Body of pancreas (tissue), 4 donors: ENCODE data around the gene KNDC1. TPM values are rescaled to one million over a fixed set of nuclear protein-coding genes. Genes with fewer than 3 reads are reported as not detected.

Experiments used
- ATAC-seq: fragments of 150-250 bp; one replicate; pipeline ENCODE4 v1.9.1; 2016
- DNase-seq, 4 donors: peaks; one replicate each; pipeline ENCODE4 v3.0.0-alpha.2; 2019
- H3K27ac ChIP-seq, 4 donors: fragments of 200-600 bp; sonication (generic); 1 replicate in 3 of 4; 2 replicates in 1 of 4; pipeline versions ENCODE4 v1.5.1 to v1.6.1; 2016 to 2019; ENCODE audit warnings: mild to moderate bottlenecking in 1 of 4, mixed read lengths in 1 of 4, moderate library complexity in 1 of 4
- H3K27me3 ChIP-seq, 2 donors: fragments of 200-600 bp; sonication (generic); one replicate each; pipeline ENCODE4 v1.6.0; 2016; ENCODE audit warnings: mild to moderate bottlenecking in 1 of 2
- H3K36me3 ChIP-seq, 2 donors: fragments of 200-600 bp; sonication (generic); replicated peaks in 1 of 2; 2 replicates each; pipeline ENCODE4 v1.5.1; 2016; ENCODE audit warnings: low read depth in 2 of 2; ENCODE audit not compliant: insufficient read depth in 1 of 2
- H3K4me1 ChIP-seq: fragments of 200-600 bp; sonication (generic); one replicate; pipeline ENCODE4 v1.6.0; 2016
- H3K4me3 ChIP-seq, 2 donors: fragments of 200-600 bp; sonication (generic); 1 replicate in 1 of 2; 2 replicates in 1 of 2; pipeline ENCODE4 v1.5.1; 2016 to 2019
- H3K9me3 ChIP-seq, 3 donors: fragments of 200-600 bp; sonication (generic); 1 replicate in 2 of 3; 2 replicates in 1 of 3; pipeline ENCODE4 v1.5.1; 2016
- CTCF ChIP-seq, 7 experiments: fragments of 450-650 bp in 4 of 7; fragments of 200-600 bp in 3 of 7; sonication (generic) in 3 of 7; IDR thresholded peaks; one replicate each; pipeline ENCODE4 v1.5.1; 2016 to 2019; ENCODE audit warnings: antibody characterized with exemption in 7 of 7
- POLR2A ChIP-seq, 3 donors: fragments of 450-650 bp; IDR thresholded peaks; one replicate each; pipeline ENCODE4 v1.6.1; 2016; ENCODE audit warnings: antibody characterized with exemption in 3 of 3, mild to moderate bottlenecking in 2 of 3
- WGBS, 2 donors: methylation state at CpG; one replicate each; pipeline ENCODE4 v1.1.5; 2017; 5-methylcytosine and 5-hydroxymethylcytosine counted together
- intact Hi-C: fragments of 100-400 bp; cut with DNase I; formaldehyde crosslinking; loops from one replicate; pipeline ENCODE4 v1.15.1; 2023
- total RNA-seq, 2 donors: library from RNA; depleted of rRNA; stranded (reverse); fragments of >200 nt; gene quantifications; one replicate each; pipeline ENCODE4 v1.1.0, GENCODE V29; 2016

Gene KNDC1
- total RNA-seq, 2 donors from 2014 or later: 0.52 to 3.3 TPM

- DNase-seq: no peak
- no peak for ATAC-seq
- no peaks in the 10 kb centered on the region for H3K9me3 ChIP-seq
- H3K27me3 ChIP-seq: peaks cover 0 to 11% of the 10 kb centered on the region in 2 donors
- intact Hi-C loops: no loop called here
- peaks cover 13% of the 10 kb centered on the region for H3K4me1 ChIP-seq
- WGBS, 2 donors: 64% methylated on average over 20 to 21 of the region's 21 CpGs
- no peak for TF ChIP-seq POLR2A (IDR thresholded peaks at IDR 0.05)
- no peak for TF ChIP-seq CTCF (IDR thresholded peaks at IDR 0.05)
- no peaks in the 10 kb centered on the region for H3K36me3 ChIP-seq
- no peak overlapping the region for H3K27ac ChIP-seq
- H3K4me3 ChIP-seq: no peak overlapping the region
Observed at GRCh38 chr10:133162910-133163856, 3.2 kb downstream of the KNDC1 start.

- WGBS, 2 donors: 56 to 82% methylated on average over 6 to 30 of the region's 31 CpGs
- ATAC-seq (no peak), DNase-seq (no peak)
- TF ChIP-seq CTCF (IDR thresholded peaks at IDR 0.05): no peak
- no peak for TF ChIP-seq POLR2A (IDR thresholded peaks at IDR 0.05)
- no peak overlapping the region for H3K4me3 ChIP-seq
- no peaks in the 10 kb centered on the region for H3K9me3 ChIP-seq
- no peaks in the 10 kb centered on the region for H3K36me3 ChIP-seq
- peaks cover 13% of the 10 kb centered on the region for H3K4me1 ChIP-seq
- intact Hi-C loops: no loop called here
- H3K27me3 ChIP-seq: peaks cover 0 to 11% of the 10 kb centered on the region in 2 donors
- H3K27ac ChIP-seq: no peak overlapping the region
Observed at GRCh38 chr10:133163889-133164815, 4.1 kb downstream of the KNDC1 start.

- no peak for DNase-seq
- Histone ChIP-seq H3K4me1 (peaks cover 13% of the 10 kb centered on the region), H3K4me3 (no peak overlapping the region), H3K27ac (no peak overlapping the region), H3K36me3 (no peaks in the 10 kb centered on the region), H3K27me3 (peaks cover 0 to 11% of the 10 kb centered on the region in 2 donors), H3K9me3 (no peaks in the 10 kb centered on the region)
- intact Hi-C loops: no loop called here
- WGBS, 2 donors: 65 to 71% methylated on average over 8 to 26 of the region's 26 CpGs
- ATAC-seq: no peak
- TF ChIP-seq CTCF (IDR thresholded peaks at IDR 0.05): no peak
- no peak for TF ChIP-seq POLR2A (IDR thresholded peaks at IDR 0.05)
Observed at GRCh38 chr10:133164816-133165555, 5.0 kb downstream of the KNDC1 start.

GRCh38 chr10:133165556-133166503 lies 5.8 kb downstream of the KNDC1 start:
- ATAC-seq (no peak), DNase-seq (no peak)
- no peak overlapping the region for H3K4me3 ChIP-seq
- TF ChIP-seq POLR2A (IDR thresholded peaks at IDR 0.05) (no peak), CTCF (IDR thresholded peaks at IDR 0.05) (no peak)
- no peaks in the 10 kb centered on the region for H3K9me3 ChIP-seq
- WGBS, 2 donors: 70 to 75% methylated on average over 28 to 39 of the region's 40 CpGs
- peaks cover 7% of the 10 kb centered on the region for H3K4me1 ChIP-seq
- no peaks in the 10 kb centered on the region for H3K36me3 ChIP-seq
- no peak overlapping the region for H3K27ac ChIP-seq
- intact Hi-C loops: no loop called here
- H3K27me3 ChIP-seq: peaks cover 0 to 6% of the 10 kb centered on the region in 2 donors
